Mesendoderm (in vitro differentiated cells): Measurements from ENCODE around the gene LETMD1.

ENCODE experiments used
- DNase-seq: peaks from one replicate; pipeline ENCODE4 v3.0.0; 2013
- H2AK5ac ChIP-seq: 2 replicates; pipeline ENCODE4 v1.6.1; 2013; ENCODE audit warnings: low read length, inconsistent platforms
- H2BK120ac ChIP-seq: 2 replicates; pipeline ENCODE4 v1.6.1; 2013; ENCODE audit warnings: low read depth, mild to moderate bottlenecking, low read length, moderate library complexity, mixed read lengths
- H2BK15ac ChIP-seq: replicated peaks from 2 replicates; pipeline ENCODE4 v1.6.1; 2013; ENCODE audit warnings: low read depth, mild to moderate bottlenecking, moderate library complexity
- H2BK5ac ChIP-seq: 2 replicates; pipeline ENCODE4 v1.6.1; 2013; ENCODE audit warnings: low read length, inconsistent platforms
- H3K18ac ChIP-seq: 2 replicates; pipeline ENCODE4 v1.6.1; 2013; ENCODE audit warnings: mild to moderate bottlenecking, low read length, mixed read lengths
- H3K23ac ChIP-seq: one replicate; pipeline ENCODE4 v1.6.1; 2013; ENCODE audit warnings: low read length
- H3K27ac ChIP-seq: 2 replicates; pipeline ENCODE4 v1.5.1; 2013; ENCODE audit warnings: low read depth, mild to moderate bottlenecking, inconsistent platforms, low read length, moderate library complexity
- H3K27me3 ChIP-seq: 2 replicates; pipeline ENCODE4 v1.6.1; 2013; ENCODE audit warnings: low read length, control low read depth, mild to moderate bottlenecking, inconsistent platforms; ENCODE audit not compliant: insufficient read depth, poor library complexity
- H3K36me3 ChIP-seq: 2 replicates; pipeline ENCODE4 v1.6.1; 2013; ENCODE audit warnings: low read length, inconsistent platforms; ENCODE audit not compliant: control insufficient read depth, insufficient read depth
- H3K4ac ChIP-seq: one replicate; pipeline ENCODE4 v1.6.1; 2013; ENCODE audit warnings: low read depth, mild to moderate bottlenecking, low read length, moderate library complexity
- H3K4me1 ChIP-seq: 2 replicates; pipeline ENCODE4 v1.6.1; 2013; ENCODE audit warnings: low read depth, low read length, inconsistent platforms; ENCODE audit not compliant: control insufficient read depth
- H3K4me2 ChIP-seq: 2 replicates; pipeline ENCODE4 v1.6.1; 2013; ENCODE audit warnings: low read length
- H3K4me3 ChIP-seq: 2 replicates; pipeline ENCODE4 v1.5.1; 2013; ENCODE audit warnings: mild to moderate bottlenecking, low read length
- H3K56ac ChIP-seq: one replicate; pipeline ENCODE4 v1.6.1; 2013; ENCODE audit warnings: low read length
- H3K79me1 ChIP-seq: 2 replicates; pipeline ENCODE4 v1.6.1; 2013; ENCODE audit warnings: low read length, inconsistent platforms
- H3K79me2 ChIP-seq: 2 replicates; pipeline ENCODE4 v1.6.1; 2013; ENCODE audit warnings: mild to moderate bottlenecking, low read length; ENCODE audit not compliant: control insufficient read depth, insufficient read depth
- H3K9ac ChIP-seq: 2 replicates; pipeline ENCODE4 v1.6.1; 2013; ENCODE audit warnings: low read length, inconsistent platforms
- H4K5ac ChIP-seq: one replicate; pipeline ENCODE4 v1.6.1; 2013; ENCODE audit warnings: low read length
- H4K8ac ChIP-seq: one replicate; pipeline ENCODE4 v1.6.1; 2013; ENCODE audit warnings: low read depth, mild to moderate bottlenecking, control low read depth, low read length, moderate library complexity
- WGBS: extraction: QIAGEN DNeasy Blood & Tissue Kit; methylation state at CpG from one replicate; pipeline ENCODE4 v1.1.7; 2013; ENCODE audit warnings: low lambda C conversion rate, missing lambda C conversion rate; ENCODE audit not compliant: insufficient coverage; ENCODE audit errors: extremely low coverage; 5-methylcytosine and 5-hydroxymethylcytosine counted together

Gene LETMD1

GRCh38 chr12:51086933-51087332 is 38.8 kb downstream of the LETMD1 start:
- Histone ChIP-seq H2BK120ac (no peak overlapping the region), H2BK15ac (no peak overlapping the region), H3K4me3 (no peak overlapping the region), H3K79me1 (peaks cover 4% of the 10 kb centered on the region), H2BK5ac (no peak overlapping the region), H3K36me3 (no peaks in the 10 kb centered on the region), H3K56ac (no peak overlapping the region), H3K23ac (no peak overlapping the region), H3K4me2 (no peak overlapping the region), H3K9ac (no peak overlapping the region), H2AK5ac (no peak overlapping the region), H3K79me2 (peaks cover 8% of the 10 kb centered on the region), H4K8ac (no peak overlapping the region), H4K5ac (no peak overlapping the region), H3K27ac (no peak overlapping the region), H3K4ac (no peak overlapping the region), H3K18ac (no peak overlapping the region), H3K27me3 (no peaks in the 10 kb centered on the region), H3K4me1 (no peaks in the 10 kb centered on the region)
- WGBS: no CpG with 5 or more reads among the region's 10 CpGs
- DNase-seq: no peak

- no peak overlapping the region for H3K27ac ChIP-seq
- no peaks in the 10 kb centered on the region for H3K4me1 ChIP-seq
- H2BK5ac ChIP-seq: no peak overlapping the region
- H2AK5ac ChIP-seq: no peak overlapping the region
- no peaks in the 10 kb centered on the region for H3K36me3 ChIP-seq
- no CpG with 5 or more reads among the region's 3 CpGs for WGBS
- no peak overlapping the region for H2BK15ac ChIP-seq
- no peak overlapping the region for H3K23ac ChIP-seq
- H3K79me1 ChIP-seq: no peaks in the 10 kb centered on the region
- no peak overlapping the region for H3K56ac ChIP-seq
- no peak overlapping the region for H3K4ac ChIP-seq
- DNase-seq: no peak
- no peak overlapping the region for H3K4me2 ChIP-seq
- no peak overlapping the region for H4K5ac ChIP-seq
- H3K27me3 ChIP-seq: no peaks in the 10 kb centered on the region
- no peak overlapping the region for H3K18ac ChIP-seq
- H3K4me3 ChIP-seq: no peak overlapping the region
- H2BK120ac ChIP-seq: no peak overlapping the region
- H4K8ac ChIP-seq: no peak overlapping the region
- no peak overlapping the region for H3K9ac ChIP-seq
- no peaks in the 10 kb centered on the region for H3K79me2 ChIP-seq
Measured at GRCh38 chr12:51087818-51088217, 39.7 kb downstream of the LETMD1 start.

GRCh38 chr12:51090705-51091229 is 42.6 kb downstream of the LETMD1 start:
- no peak overlapping the region for H3K4ac ChIP-seq
- H3K79me1 ChIP-seq: no peaks in the 10 kb centered on the region
- peaks cover 3% of the 10 kb centered on the region for H3K36me3 ChIP-seq
- H3K4me1 ChIP-seq: no peaks in the 10 kb centered on the region
- H3K18ac ChIP-seq: no peak overlapping the region
- no peak overlapping the region for H3K4me2 ChIP-seq
- 100% methylated on average over 2 of the region's 10 CpGs for WGBS
- no peak overlapping the region for H3K23ac ChIP-seq
- H2BK15ac ChIP-seq: no peak overlapping the region
- no peak overlapping the region for H3K9ac ChIP-seq
- H3K56ac ChIP-seq: no peak overlapping the region
- no peaks in the 10 kb centered on the region for H3K79me2 ChIP-seq
- H4K5ac ChIP-seq: no peak overlapping the region
- H3K4me3 ChIP-seq: no peak overlapping the region
- H3K27me3 ChIP-seq: no peaks in the 10 kb centered on the region
- H2BK120ac ChIP-seq: no peak overlapping the region
- no peak overlapping the region for H2AK5ac ChIP-seq
- no peak overlapping the region for H2BK5ac ChIP-seq
- H4K8ac ChIP-seq: no peak overlapping the region
- DNase-seq: no peak
- no peak overlapping the region for H3K27ac ChIP-seq

GRCh38 chr12:51098611-51099010 is 50.5 kb downstream of the LETMD1 start:
- no peak overlapping the region for H3K27ac ChIP-seq
- WGBS: no CpG with 5 or more reads among the region's 1 CpG
- H3K56ac ChIP-seq: no peak overlapping the region
- no peak overlapping the region for H3K4ac ChIP-seq
- no peak overlapping the region for H3K4me3 ChIP-seq
- H2AK5ac ChIP-seq: no peak overlapping the region
- H3K23ac ChIP-seq: no peak overlapping the region
- no peak overlapping the region for H2BK5ac ChIP-seq
- H2BK15ac ChIP-seq: no peak overlapping the region
- no peaks in the 10 kb centered on the region for H3K27me3 ChIP-seq
- H2BK120ac ChIP-seq: no peak overlapping the region
- H4K5ac ChIP-seq: no peak overlapping the region
- H3K4me1 ChIP-seq: no peaks in the 10 kb centered on the region
- no peak overlapping the region for H3K18ac ChIP-seq
- no peak overlapping the region for H4K8ac ChIP-seq
- no peak overlapping the region for H3K4me2 ChIP-seq
- H3K79me1 ChIP-seq: no peaks in the 10 kb centered on the region
- no peak for DNase-seq
- no peak overlapping the region for H3K9ac ChIP-seq
- H3K79me2 ChIP-seq: no peaks in the 10 kb centered on the region
- H3K36me3 ChIP-seq: peaks cover 4% of the 10 kb centered on the region

- DNase-seq: no peak
- peaks cover 4% of the 10 kb centered on the region for H3K36me3 ChIP-seq
Measured at GRCh38 chr12:51103977-51104376, 55.9 kb downstream of the LETMD1 start.

GRCh38 chr12:51108136-51108535 is 60.0 kb downstream of the LETMD1 start:
- Histone ChIP-seq H3K36me3 (peaks cover 9% of the 10 kb centered on the region), H3K4me1 (no peaks in the 10 kb centered on the region), H2BK5ac (no peak overlapping the region), H4K5ac (no peak overlapping the region), H3K18ac (no peak overlapping the region), H3K9ac (no peak overlapping the region), H2BK15ac (no peak overlapping the region), H3K4ac (no peak overlapping the region), H2AK5ac (no peak overlapping the region), H3K79me2 (no peaks in the 10 kb centered on the region), H3K27me3 (no peaks in the 10 kb centered on the region), H3K4me2 (no peak overlapping the region), H3K4me3 (no peak overlapping the region), H3K79me1 (no peaks in the 10 kb centered on the region), H2BK120ac (no peak overlapping the region), H3K27ac (no peak overlapping the region), H3K23ac (no peak overlapping the region), H3K56ac (no peak overlapping the region), H4K8ac (no peak overlapping the region)
- no peak for DNase-seq
- no CpG with 5 or more reads among the region's 4 CpGs for WGBS

More at GRCh38 chr12:51103977-51104376, 55.9 kb downstream of the LETMD1 start:
- H4K5ac ChIP-seq: no peak overlapping the region
- H3K4me2 ChIP-seq: no peak overlapping the region
- no peaks in the 10 kb centered on the region for H3K79me2 ChIP-seq
- no peak overlapping the region for H3K4me3 ChIP-seq
- H3K27me3 ChIP-seq: no peaks in the 10 kb centered on the region
- H3K79me1 ChIP-seq: no peaks in the 10 kb centered on the region
- no peak overlapping the region for H4K8ac ChIP-seq
- H3K23ac ChIP-seq: no peak overlapping the region
- H3K9ac ChIP-seq: no peak overlapping the region
- H3K4me1 ChIP-seq: no peaks in the 10 kb centered on the region
- H2BK15ac ChIP-seq: no peak overlapping the region
- no peak overlapping the region for H3K56ac ChIP-seq
- H3K27ac ChIP-seq: no peak overlapping the region
- no peak overlapping the region for H3K4ac ChIP-seq
- H3K18ac ChIP-seq: no peak overlapping the region
- no peak overlapping the region for H2BK5ac ChIP-seq
- H2AK5ac ChIP-seq: no peak overlapping the region
- H2BK120ac ChIP-seq: no peak overlapping the region
